ENCODE measurements around the gene URAD. TPM values are rescaled to one million over a fixed set of nuclear protein-coding genes. Genes with fewer than 3 reads are reported as not detected.
A peak's percentile ranks its signal among the peaks of the same experiment; 100 is the strongest.
"Not testable (repeated sequence)": the region's sequence is repeated elsewhere in the genome, so short reads cannot be mapped to it uniquely, and the experiment has no call there.

Gene URAD
- total RNA-seq: not detected
- under 1 TPM in 1 of 2 donors, not detected in 1; 0.31 TPM for polyA plus RNA-seq

- intact Hi-C loops (cut with DNase I): loop anchor here in 2 of 3 donors (10.0 kb wide), 1 partner anchor 624 kb away; no protein-coding TSS in a partner anchor
- 54 to 55% methylated on average over 11 of the region's 11 CpGs for WGBS, 2 donors
Measured at GRCh38 chr13:27988520-27988919, at the start of gene URAD. Gene URAD, minus strand, starts transcription at chr13:27988693. Its CDS starts 56 bp downstream, at chr13:27988637.

GRCh38 chr13:28037399-28037798 is 48.9 kb upstream of the URAD start:
- no peak overlapping the region for H3K27ac ChIP-seq
- FAIRE-seq (no peak), ATAC-seq (no peak), DNase-seq (no peak)
- H3K4me1 ChIP-seq: no peaks in the 10 kb centered on the region
- H3K4me3 ChIP-seq: no peak overlapping the region
- H3K27me3 ChIP-seq: no peaks in the 10 kb centered on the region
- 79 to 93% methylated on average over 2 of the region's 2 CpGs for WGBS, 2 donors
- no peak for TF ChIP-seq CTCF (IDR thresholded peaks at IDR 0.05)
- no peaks in the 10 kb centered on the region for H3K36me3 ChIP-seq
- intact Hi-C loops (cut with DNase I): no loop called here
- H3K9me3 ChIP-seq: no peaks in the 10 kb centered on the region

More at GRCh38 chr13:27988520-27988919, at the start of gene URAD:
- TF ChIP-seq CTCF (IDR thresholded peaks at IDR 0.05): no peak
- Histone ChIP-seq H3K9me3 (no peaks in the 10 kb centered on the region), H3K27me3 (peaks cover 0 to 3% (median 0%) of the 10 kb centered on the region in 4 donors), H3K36me3 (no peaks in the 10 kb centered on the region), H3K4me1 (no peaks in the 10 kb centered on the region), H3K4me3 (no peak within 1 kb of the TSS), H3K27ac (no peak within 1 kb of the TSS)
- DNase-seq: no peak
- ATAC-seq: no peak
- no peak for FAIRE-seq

GRCh38 chr13:28035146-28035782 is 46.8 kb upstream of the URAD start:
- Histone ChIP-seq H3K36me3 (no peaks in the 10 kb centered on the region), H3K27me3 (no peaks in the 10 kb centered on the region), H3K9me3 (no peaks in the 10 kb centered on the region), H3K4me3 (no peak overlapping the region), H3K4me1 (no peaks in the 10 kb centered on the region), H3K27ac (no peak overlapping the region)
- 54 to 55% methylated on average over 6 of the region's 6 CpGs for WGBS, 2 donors
- no peak for TF ChIP-seq CTCF (IDR thresholded peaks at IDR 0.05)
- intact Hi-C loops (cut with DNase I): no loop called here
- no peak for FAIRE-seq
- no peak for DNase-seq
- peak in 1 of 4 donors; percentile 23 for ATAC-seq

- H3K4me3 ChIP-seq: no peak overlapping the region
- no peak overlapping the region for H3K27ac ChIP-seq
- no peak for TF ChIP-seq CTCF (IDR thresholded peaks at IDR 0.05)
- H3K4me1 ChIP-seq: no peaks in the 10 kb centered on the region
- no peaks in the 10 kb centered on the region for H3K9me3 ChIP-seq
- ATAC-seq (no peak), DNase-seq (no peak), FAIRE-seq (no peak)
- WGBS, 2 donors: 83% methylated on average over 8 of the region's 8 CpGs
- no peaks in the 10 kb centered on the region for H3K27me3 ChIP-seq
- H3K36me3 ChIP-seq: no peaks in the 10 kb centered on the region
- intact Hi-C loops (cut with DNase I): no loop called here
Measured at GRCh38 chr13:28033894-28034655, 45.6 kb upstream of the URAD start.

- H3K27ac ChIP-seq; FAIRE-seq; H3K27me3 ChIP-seq; H3K4me1 ChIP-seq; H3K9me3 ChIP-seq; DNase-seq; H3K4me3 ChIP-seq; ATAC-seq; H3K36me3 ChIP-seq; intact Hi-C loops (cut with DNase I): not testable (repeated sequence)
- WGBS, 2 donors: 88 to 100% methylated on average over 1 of the region's 1 CpG
Measured at GRCh38 chr13:28032438-28032837, 43.9 kb upstream of the URAD start.

Data from pancreas (tissue), 10 donors.